ENCODE data around the gene CHCT1.

Gene CHCT1

DNA sequence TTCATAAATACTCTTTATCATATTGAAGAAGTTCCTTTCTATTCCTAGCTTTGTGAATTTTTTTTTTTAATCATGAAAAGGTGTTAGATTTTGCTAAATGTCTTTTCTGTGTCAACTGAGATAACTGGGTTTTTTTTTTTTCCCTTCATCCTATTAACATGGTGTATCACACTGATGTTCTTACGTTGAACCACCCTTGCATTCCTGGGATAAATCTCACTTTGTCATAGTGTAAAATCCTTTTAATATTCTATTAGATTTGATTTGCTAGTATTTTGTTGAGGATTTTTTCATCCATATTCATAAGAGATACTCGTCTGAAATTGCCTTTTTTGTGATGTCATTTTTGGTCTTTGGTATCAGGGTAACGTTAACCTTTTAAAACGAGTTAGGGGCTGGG, 49.2 kb downstream of the CHCT1 start:
- no peak overlapping the region for H3K4me3 ChIP-seq (ENCODE audit: low read depth, low read length)
- TF ChIP-seq, protein P1, sequence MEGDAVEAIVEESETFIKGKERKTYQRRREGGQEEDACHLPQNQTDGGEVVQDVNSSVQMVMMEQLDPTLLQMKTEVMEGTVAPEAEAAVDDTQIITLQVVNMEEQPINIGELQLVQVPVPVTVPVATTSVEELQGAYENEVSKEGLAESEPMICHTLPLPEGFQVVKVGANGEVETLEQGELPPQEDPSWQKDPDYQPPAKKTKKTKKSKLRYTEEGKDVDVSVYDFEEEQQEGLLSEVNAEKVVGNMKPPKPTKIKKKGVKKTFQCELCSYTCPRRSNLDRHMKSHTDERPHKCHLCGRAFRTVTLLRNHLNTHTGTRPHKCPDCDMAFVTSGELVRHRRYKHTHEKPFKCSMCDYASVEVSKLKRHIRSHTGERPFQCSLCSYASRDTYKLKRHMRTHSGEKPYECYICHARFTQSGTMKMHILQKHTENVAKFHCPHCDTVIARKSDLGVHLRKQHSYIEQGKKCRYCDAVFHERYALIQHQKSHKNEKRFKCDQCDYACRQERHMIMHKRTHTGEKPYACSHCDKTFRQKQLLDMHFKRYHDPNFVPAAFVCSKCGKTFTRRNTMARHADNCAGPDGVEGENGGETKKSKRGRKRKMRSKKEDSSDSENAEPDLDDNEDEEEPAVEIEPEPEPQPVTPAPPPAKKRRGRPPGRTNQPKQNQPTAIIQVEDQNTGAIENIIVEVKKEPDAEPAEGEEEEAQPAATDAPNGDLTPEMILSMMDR (IDR thresholded peaks at IDR 0.05; ENCODE audit: low read depth, low read length, missing control alignments) = no peak
- no peak for DNase-seq (ENCODE audit: low read depth)

DNA sequence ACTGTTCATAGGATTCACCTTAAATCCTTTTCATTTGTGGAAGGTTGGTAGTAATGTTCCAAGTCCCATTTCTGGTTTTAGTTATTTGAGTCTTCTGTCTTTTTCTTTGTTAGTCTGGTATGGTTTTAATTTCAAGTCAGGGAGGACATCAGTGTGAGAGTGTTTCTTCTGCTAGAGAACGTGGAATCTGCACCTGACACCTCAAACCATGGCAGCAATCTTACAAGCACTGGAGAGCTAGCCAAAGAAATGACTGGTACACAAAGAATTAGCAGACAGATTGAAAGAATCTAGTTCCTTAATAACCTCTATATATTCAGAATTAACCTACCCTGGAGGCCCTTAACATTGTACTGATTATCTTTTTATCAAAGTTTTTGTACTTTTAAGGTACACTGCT, 50.2 kb downstream of the CHCT1 start:
- TF ChIP-seq, protein P1 (IDR thresholded peaks at IDR 0.05; ENCODE audit: low read depth, low read length, missing control alignments) = no peak
- DNase-seq (ENCODE audit: low read depth) = no peak
- H3K4me3 ChIP-seq (ENCODE audit: low read depth, low read length) = no peak overlapping the region

DNA sequence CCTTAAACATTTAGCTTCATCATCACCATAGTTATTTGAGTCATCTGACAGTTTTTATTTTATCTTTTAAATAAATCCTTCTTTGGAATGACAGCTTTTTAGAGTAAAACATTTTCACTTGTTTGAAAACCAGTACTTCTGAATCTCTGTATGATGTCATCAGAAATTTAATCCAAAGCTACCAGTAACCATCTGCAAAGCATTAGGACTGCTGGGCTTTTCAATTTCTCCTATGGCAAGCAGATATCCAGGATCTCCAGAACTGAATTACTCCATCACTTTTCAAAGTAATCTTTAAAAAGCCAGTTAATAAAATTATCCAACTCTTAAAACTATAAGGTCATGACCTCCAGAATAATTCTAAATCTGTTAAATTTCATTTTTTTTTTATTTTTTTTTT, 51.5 kb downstream of the CHCT1 start:
- TF ChIP-seq, protein P1 (IDR thresholded peaks at IDR 0.05; ENCODE audit: low read depth, low read length, missing control alignments) = no peak
- H3K4me3 ChIP-seq (ENCODE audit: low read depth, low read length) = no peak overlapping the region
- DNase-seq (ENCODE audit: low read depth) = no peak
